ENCODE data around the gene CRBN.

The CRBN gene

GRCh38 chr3:3126477-3127431, 52.7 kb downstream of the CRBN start, which contains the start of gene TRNT1:
TRNT1 (plus strand) TSS chr3:3126940; CDS start chr3:3129041, 2,101 bp downstream.
- Histone ChIP-seq H3K4me1 (no peaks in the 10 kb centered on the region), H3K27me3 (no peaks in the 10 kb centered on the region), H3K36me3 (peaks cover 13% of the 10 kb centered on the region), H3K4me3 (ENCODE audit: low read depth, low read length) (peak within 1 kb of the TSS; percentile 67), H3K9me3 (no peaks in the 10 kb centered on the region)
- no peak for TF ChIP-seq CTCF (IDR thresholded peaks at IDR 0.05; ENCODE audit: low read depth, low read length)
- DNase-seq, result peak; percentile 92

- no peaks in the 10 kb centered on the region for H3K27me3 ChIP-seq
- H3K36me3 ChIP-seq, result peaks cover 13% of the 10 kb centered on the region
- H3K4me3 ChIP-seq (ENCODE audit: low read depth, low read length), result peak overlapping the region; percentile 67
- H3K4me1 ChIP-seq, result no peaks in the 10 kb centered on the region
- no peaks in the 10 kb centered on the region for H3K9me3 ChIP-seq
- TF ChIP-seq CTCF (IDR thresholded peaks at IDR 0.05; ENCODE audit: low read depth, low read length), result no peak
- DNase-seq, result no peak
Observed at GRCh38 chr3:3125977-3126376, 53.5 kb downstream of the CRBN start.

- DNase-seq, result peak; percentile 7
- H3K9me3 ChIP-seq, result no peaks in the 10 kb centered on the region
- no peak for TF ChIP-seq CTCF (IDR thresholded peaks at IDR 0.05; ENCODE audit: low read depth, low read length)
- no peak overlapping the region for H3K4me3 ChIP-seq (ENCODE audit: low read depth, low read length)
- no peaks in the 10 kb centered on the region for H3K27me3 ChIP-seq
- H3K4me1 ChIP-seq, result no peaks in the 10 kb centered on the region
- H3K36me3 ChIP-seq, result no peaks in the 10 kb centered on the region
Observed at GRCh38 chr3:3119393-3119851, 60.1 kb downstream of the CRBN start.

- Histone ChIP-seq H3K27me3 (no peaks in the 10 kb centered on the region), H3K9me3 (no peaks in the 10 kb centered on the region), H3K4me1 (no peaks in the 10 kb centered on the region), H3K4me3 (ENCODE audit: low read depth, low read length) (no peak overlapping the region), H3K36me3 (no peaks in the 10 kb centered on the region)
- no peak for TF ChIP-seq CTCF (IDR thresholded peaks at IDR 0.05; ENCODE audit: low read depth, low read length)
- DNase-seq, result no peak
Observed at GRCh38 chr3:3117651-3118050, 61.8 kb downstream of the CRBN start.

GRCh38 chr3:3113042-3113709, 66.3 kb downstream of the CRBN start:
- TF ChIP-seq CTCF (IDR thresholded peaks at IDR 0.05; ENCODE audit: low read depth, low read length), result no peak
- no peaks in the 10 kb centered on the region for H3K36me3 ChIP-seq
- no peaks in the 10 kb centered on the region for H3K27me3 ChIP-seq

More at GRCh38 chr3:3113042-3113709, 66.3 kb downstream of the CRBN start:
- Histone ChIP-seq H3K9me3 (no peaks in the 10 kb centered on the region), H3K4me1 (no peaks in the 10 kb centered on the region), H3K4me3 (ENCODE audit: low read depth, low read length) (no peak overlapping the region)
- no peak for DNase-seq
